Omental fat pad (tissue), 4 donors: ENCODE results near the gene IBA57. TPM values are rescaled to one million over a fixed set of nuclear protein-coding genes. Genes with fewer than 3 reads are reported as not detected.

ENCODE experiments used
- ATAC-seq: fragments of 150-250 bp; one replicate; pipeline ENCODE4 v1.9.1; 2016; ENCODE audit warnings: mild to moderate bottlenecking, moderate library complexity; ENCODE audit not compliant: low FRiP score
- DNase-seq: peaks from one replicate; pipeline ENCODE4 v3.0.0-alpha.2; 2019; ENCODE audit warnings: low spot score
- CTCF ChIP-seq, 3 donors: fragments of 450-650 bp; IDR thresholded peaks; one replicate each; pipeline ENCODE4 v1.5.1; 2016 to 2017; ENCODE audit warnings: antibody characterized with exemption in 3 of 3, mild to moderate bottlenecking in 3 of 3, moderate library complexity in 2 of 3
- total RNA-seq, 4 donors: library from RNA; depleted of rRNA; stranded (reverse); fragments of >200 nt; gene quantifications; one replicate each; pipeline ENCODE4 v1.1.0, GENCODE V29; 2016

The IBA57 gene
- total RNA-seq, 4 donors from 2014 or later: 5.1 to 7.6 (median 6.5) TPM

- no peak for ATAC-seq
- DNase-seq: no peak
These were observed 12.7 kb upstream of the IBA57 start for GRCh38 chr1:228152918-228153258.

GRCh38 chr1:228154021-228154669 is 11.5 kb upstream of the IBA57 start:
- no peak for ATAC-seq
- DNase-seq: no peak
- TF ChIP-seq CTCF (IDR thresholded peaks at IDR 0.05): no peak

More at GRCh38 chr1:228152918-228153258, 12.7 kb upstream of the IBA57 start:
- no peak for TF ChIP-seq CTCF (IDR thresholded peaks at IDR 0.05)

GRCh38 chr1:228154670-228155571 is 10.7 kb upstream of the IBA57 start:
- ATAC-seq: no peak
- no peak for DNase-seq
- no peak for TF ChIP-seq CTCF (IDR thresholded peaks at IDR 0.05)

- ATAC-seq: no peak
These were observed 9.7 kb upstream of the IBA57 start for GRCh38 chr1:228155596-228156514.

GRCh38 chr1:228156515-228156881 is 9.1 kb upstream of the IBA57 start:
- no peak for TF ChIP-seq CTCF (IDR thresholded peaks at IDR 0.05)
- DNase-seq (no peak), ATAC-seq (no peak)

More at GRCh38 chr1:228155596-228156514, 9.7 kb upstream of the IBA57 start:
- no peak for TF ChIP-seq CTCF (IDR thresholded peaks at IDR 0.05)
- no peak for DNase-seq

GRCh38 chr1:228156941-228157728 is 8.5 kb upstream of the IBA57 start:
- DNase-seq (no peak), ATAC-seq (no peak)
- TF ChIP-seq CTCF (IDR thresholded peaks at IDR 0.05): no peak
